ENCODE measurements around the gene POU2F3.

GRCh38 chr11:120201653-120202052, 38.3 kb upstream of the POU2F3 start:
- TF ChIP-seq CTCF (conservative IDR thresholded peaks at IDR 0.05) (no peak), ZFX (IDR thresholded peaks at IDR 0.05) (no peak)

Measured in C4-2B (cell line).